ENCODE results near the gene SLC6A8. TPM values are rescaled to one million over a fixed set of nuclear protein-coding genes. Genes with fewer than 3 reads are reported as not detected.

SLC6A8 gene
- total and polyA plus RNA-seq, 9 donors: 6.3 to 23.5 (median 11.4) TPM

- H3K4me1 ChIP-seq (ENCODE audit: insufficient read depth): no peaks in the 10 kb centered on the region
- H3K4me3 ChIP-seq: no peak overlapping the region
- TF ChIP-seq, protein P1, sequence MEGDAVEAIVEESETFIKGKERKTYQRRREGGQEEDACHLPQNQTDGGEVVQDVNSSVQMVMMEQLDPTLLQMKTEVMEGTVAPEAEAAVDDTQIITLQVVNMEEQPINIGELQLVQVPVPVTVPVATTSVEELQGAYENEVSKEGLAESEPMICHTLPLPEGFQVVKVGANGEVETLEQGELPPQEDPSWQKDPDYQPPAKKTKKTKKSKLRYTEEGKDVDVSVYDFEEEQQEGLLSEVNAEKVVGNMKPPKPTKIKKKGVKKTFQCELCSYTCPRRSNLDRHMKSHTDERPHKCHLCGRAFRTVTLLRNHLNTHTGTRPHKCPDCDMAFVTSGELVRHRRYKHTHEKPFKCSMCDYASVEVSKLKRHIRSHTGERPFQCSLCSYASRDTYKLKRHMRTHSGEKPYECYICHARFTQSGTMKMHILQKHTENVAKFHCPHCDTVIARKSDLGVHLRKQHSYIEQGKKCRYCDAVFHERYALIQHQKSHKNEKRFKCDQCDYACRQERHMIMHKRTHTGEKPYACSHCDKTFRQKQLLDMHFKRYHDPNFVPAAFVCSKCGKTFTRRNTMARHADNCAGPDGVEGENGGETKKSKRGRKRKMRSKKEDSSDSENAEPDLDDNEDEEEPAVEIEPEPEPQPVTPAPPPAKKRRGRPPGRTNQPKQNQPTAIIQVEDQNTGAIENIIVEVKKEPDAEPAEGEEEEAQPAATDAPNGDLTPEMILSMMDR (IDR thresholded peaks at IDR 0.05): no peak
- TF ChIP-seq POLR2A (IDR thresholded peaks at IDR 0.05): no peak
- TF ChIP-seq EP300 (IDR thresholded peaks at IDR 0.05): no peak
- H3K27ac ChIP-seq: no peak overlapping the region
- H3K9me3 ChIP-seq: no peaks in the 10 kb centered on the region
- peak in 4 of 5 donors; percentile 4 to 26 (median 10) for DNase-seq
- WGBS, 3 donors: 26 to 40% (median 26%) methylated on average over 32 to 46 of the region's 46 CpGs
- no peaks in the 10 kb centered on the region for H3K27me3 ChIP-seq
- H3K36me3 ChIP-seq: no peaks in the 10 kb centered on the region
- intact Hi-C loops (cut with DNase I): no loop called here
Measured at GRCh38 chrX:153644356-153645125, 43.2 kb upstream of the SLC6A8 start.

GRCh38 chrX:153645151-153645550, 42.6 kb upstream of the SLC6A8 start:
- H3K27me3 ChIP-seq: no peaks in the 10 kb centered on the region
- DNase-seq: peak in 2 of 5 donors; percentile 6 to 13
- intact Hi-C loops (cut with DNase I): no loop called here

DNA sequence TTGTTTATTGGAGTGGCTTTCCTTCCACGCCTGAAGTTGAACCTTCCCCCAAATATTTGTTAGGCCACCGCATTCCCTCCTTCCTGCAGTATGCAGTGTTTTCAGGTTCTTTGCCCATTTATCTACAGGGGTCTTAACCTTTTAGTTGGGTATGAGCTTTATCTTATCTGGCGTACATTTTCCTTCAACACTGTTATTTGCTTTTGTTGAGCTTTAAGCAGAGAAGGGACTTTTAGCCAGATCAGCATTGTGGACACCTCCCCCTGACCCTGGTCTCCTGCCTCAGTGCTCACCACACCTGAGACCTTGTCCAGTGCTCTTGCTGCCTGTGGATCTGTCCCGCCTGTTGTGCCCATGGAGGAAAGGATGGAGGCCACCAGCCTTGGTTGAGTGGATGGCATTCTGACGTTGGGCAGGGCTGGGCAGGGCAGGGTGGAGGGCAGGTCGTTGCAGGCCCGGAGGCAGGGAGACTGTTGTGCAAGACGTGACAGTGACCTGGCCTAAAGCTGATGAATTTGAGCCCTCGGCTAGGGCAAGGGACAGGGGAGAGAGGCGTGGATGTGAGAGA, 41.7 kb upstream of the SLC6A8 start:
- no peaks in the 10 kb centered on the region for H3K9me3 ChIP-seq
- H3K27ac ChIP-seq: no peak overlapping the region
- no peak overlapping the region for H3K4me3 ChIP-seq
- TF ChIP-seq, protein P1 (IDR thresholded peaks at IDR 0.05): no peak
- TF ChIP-seq EP300 (IDR thresholded peaks at IDR 0.05): no peak
- TF ChIP-seq POLR2A (IDR thresholded peaks at IDR 0.05): no peak
- peak in 1 of 5 donors; percentile 11 for DNase-seq
- intact Hi-C loops (cut with DNase I): no loop called here
- no peaks in the 10 kb centered on the region for H3K27me3 ChIP-seq
- no peaks in the 10 kb centered on the region for H3K36me3 ChIP-seq
- no peaks in the 10 kb centered on the region for H3K4me1 ChIP-seq (ENCODE audit: insufficient read depth)
- 70 to 73% (median 71%) methylated on average over 10 of the region's 10 CpGs for WGBS, 3 donors

More at GRCh38 chrX:153645151-153645550, 42.6 kb upstream of the SLC6A8 start:
- no peak overlapping the region for H3K4me3 ChIP-seq
- no peaks in the 10 kb centered on the region for H3K9me3 ChIP-seq
- no peaks in the 10 kb centered on the region for H3K4me1 ChIP-seq (ENCODE audit: insufficient read depth)
- H3K27ac ChIP-seq: no peak overlapping the region
- H3K36me3 ChIP-seq: no peaks in the 10 kb centered on the region
- 73 to 81% (median 76%) methylated on average over 6 of the region's 6 CpGs for WGBS, 3 donors
- no peak for TF ChIP-seq EP300 (IDR thresholded peaks at IDR 0.05)
- TF ChIP-seq POLR2A (IDR thresholded peaks at IDR 0.05): no peak
- TF ChIP-seq, protein P1 (IDR thresholded peaks at IDR 0.05): no peak

GRCh38 chrX:153646620-153647373, 40.9 kb upstream of the SLC6A8 start, which contains the start of gene DUSP9:
Gene DUSP9 (plus strand): TSS chrX:153647203. CDS start chrX:153647954, 751 bp downstream.
- Histone ChIP-seq H3K4me3 (no peak within 1 kb of the TSS), H3K27ac (no peak within 1 kb of the TSS), H3K36me3 (no peaks in the 10 kb centered on the region), H3K4me1 (ENCODE audit: insufficient read depth) (no peaks in the 10 kb centered on the region), H3K27me3 (no peaks in the 10 kb centered on the region), H3K9me3 (no peaks in the 10 kb centered on the region)
- intact Hi-C loops (cut with DNase I): no loop called here
- peak; percentile 18 to 60 (median 44) for DNase-seq
- WGBS, 3 donors: 30 to 42% (median 39%) methylated on average over 26 to 53 of the region's 53 CpGs
- TF ChIP-seq POLR2A (IDR thresholded peaks at IDR 0.05): no peak
- no peak for TF ChIP-seq EP300 (IDR thresholded peaks at IDR 0.05)
- TF ChIP-seq, protein P1 (IDR thresholded peaks at IDR 0.05): no peak
